GM21390 (cell line): ENCODE measurements around the gene MED20.
"Not testable (repeated sequence)": the region's sequence is repeated elsewhere in the genome, so short reads cannot be mapped to it uniquely, and the experiment has no call there.

Source experiments
- ATAC-seq: cut with Tn5 transposase; IDR thresholded peaks from one replicate; pipeline ENCODE4 v1.9.1; 2021; ENCODE audit not compliant: unreplicated experiment

MED20 gene, protein sequence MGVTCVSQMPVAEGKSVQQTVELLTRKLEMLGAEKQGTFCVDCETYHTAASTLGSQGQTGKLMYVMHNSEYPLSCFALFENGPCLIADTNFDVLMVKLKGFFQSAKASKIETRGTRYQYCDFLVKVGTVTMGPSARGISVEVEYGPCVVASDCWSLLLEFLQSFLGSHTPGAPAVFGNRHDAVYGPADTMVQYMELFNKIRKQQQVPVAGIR

DNA sequence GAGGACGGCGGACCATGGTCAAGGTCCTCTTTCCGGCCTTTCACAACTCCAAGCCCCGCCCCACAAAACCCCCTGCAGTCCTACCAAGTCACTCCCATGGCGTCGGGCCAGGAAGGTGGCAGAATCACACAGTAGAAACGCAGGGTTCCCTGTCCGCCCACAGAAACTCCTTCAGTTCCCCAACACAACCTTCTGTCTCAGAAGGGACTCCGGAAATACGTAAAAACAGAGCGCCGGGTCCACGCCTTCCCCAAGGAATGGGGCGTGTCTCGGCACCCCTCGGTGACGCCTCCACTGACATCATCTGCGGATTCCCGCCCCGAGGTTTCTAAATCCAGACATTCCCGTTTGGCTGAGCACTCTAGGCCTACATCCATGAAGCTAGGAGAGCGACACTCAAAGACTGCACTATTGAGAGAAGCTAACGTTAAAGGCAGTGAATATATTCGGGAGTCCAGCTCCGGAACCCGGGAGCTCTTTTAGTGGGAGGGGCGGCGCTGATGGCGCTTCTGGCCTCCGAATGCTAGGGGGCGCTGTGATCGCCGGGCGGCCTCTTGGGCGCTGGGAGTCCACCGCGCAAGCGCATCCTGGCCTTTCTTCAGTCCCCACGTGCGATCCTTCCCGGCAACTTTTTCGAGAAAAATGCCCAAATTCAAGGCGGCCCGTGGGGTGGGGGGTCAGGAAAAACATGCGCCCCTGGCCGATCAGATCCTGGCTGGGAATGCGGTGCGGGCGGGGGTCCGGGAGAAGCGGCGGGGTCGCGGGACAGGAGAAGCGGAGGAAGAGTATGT lies at the start of gene MED20, which contains the start of gene BYSL:
Gene MED20 (minus strand): TSS at position 219 of the 791 bp plus-strand sequence. CDS start 121 bp downstream, at position 98.
Gene BYSL (plus strand): TSS at position 579 of the 791 bp plus-strand sequence. CDS start 64 bp downstream, at position 643.
- ATAC-seq: peak; percentile 87

DNA sequence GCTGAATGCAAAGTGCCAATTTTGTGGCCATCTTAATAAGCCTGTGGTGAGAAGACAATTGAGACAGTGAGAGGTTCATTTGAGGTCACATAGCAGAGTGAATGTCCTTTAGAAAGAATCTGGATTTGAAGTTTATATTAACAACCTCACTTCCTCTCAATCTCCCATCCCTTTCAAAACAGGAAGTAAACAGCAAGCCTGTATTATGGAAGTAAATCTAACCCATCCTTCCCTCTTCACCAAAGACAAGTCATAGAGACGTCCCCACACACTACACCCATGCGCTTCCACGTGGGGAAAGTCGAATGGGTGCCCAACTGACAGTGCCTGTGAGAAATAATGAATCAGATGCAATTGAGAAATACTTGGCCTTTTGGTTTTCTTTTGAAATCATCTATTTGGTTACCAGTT lies 49.5 kb upstream of the MED20 start:
- no peak for ATAC-seq

DNA sequence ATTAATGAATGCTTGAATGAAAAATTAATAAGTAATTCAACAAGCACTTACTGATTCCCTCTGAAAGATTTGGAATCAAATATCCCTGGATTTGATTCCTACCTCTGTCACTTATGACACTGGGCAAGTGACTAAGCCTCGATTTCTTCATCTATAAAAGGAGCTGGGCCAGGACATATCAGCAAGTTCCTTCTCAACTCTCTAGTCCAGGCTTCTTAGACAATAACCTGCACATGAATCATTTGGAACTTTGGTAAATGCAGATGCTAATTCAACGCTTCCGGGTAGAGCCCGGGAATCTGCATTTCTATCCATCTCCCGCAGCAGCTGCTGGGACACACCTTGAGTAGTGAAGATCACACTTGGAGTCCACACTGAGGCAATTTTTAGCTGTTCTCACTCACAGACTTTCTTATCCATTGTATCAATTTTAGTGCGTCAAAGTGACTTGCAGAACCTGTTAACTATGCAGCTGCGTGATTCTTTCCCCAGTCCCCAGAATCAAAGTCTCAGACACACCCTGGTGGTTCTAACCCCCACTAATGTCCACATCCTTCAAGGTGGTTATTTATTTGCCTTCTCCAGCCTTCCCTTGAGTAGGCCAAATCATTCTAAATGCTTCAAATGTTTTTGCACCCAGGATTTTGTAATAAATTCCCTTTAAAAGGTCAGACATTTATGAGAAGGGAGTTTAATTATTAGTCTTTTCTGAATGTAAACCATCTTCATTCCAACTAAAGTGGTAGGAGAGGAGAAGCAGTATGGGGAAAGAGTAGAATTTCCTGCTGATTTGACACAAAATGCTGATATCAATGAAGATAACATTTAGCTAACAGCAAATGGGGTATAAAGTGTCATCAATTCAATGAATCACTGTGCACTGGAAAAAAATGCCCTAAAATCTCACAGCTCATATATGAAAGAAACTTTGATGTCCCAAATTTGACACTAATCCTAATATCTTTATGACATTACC lies 46.7 kb upstream of the MED20 start:
- ATAC-seq: no peak

DNA sequence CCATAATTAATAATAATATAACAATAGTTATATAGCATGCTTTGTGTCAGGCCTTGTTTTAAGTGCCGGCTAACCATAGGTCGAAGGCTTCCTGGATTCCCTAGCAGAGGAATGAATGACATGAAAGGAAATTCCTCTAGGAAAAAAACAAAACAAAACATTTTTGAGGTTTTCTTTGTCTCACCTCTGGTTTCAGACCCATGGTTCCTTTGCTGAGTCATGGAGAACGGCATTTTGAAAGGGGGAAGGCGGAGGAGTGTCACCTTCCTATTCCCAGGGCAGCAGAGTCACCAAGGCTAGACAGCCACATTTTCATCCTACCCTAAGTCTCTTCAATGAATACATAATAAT lies 46.0 kb upstream of the MED20 start:
- ATAC-seq: no peak

DNA sequence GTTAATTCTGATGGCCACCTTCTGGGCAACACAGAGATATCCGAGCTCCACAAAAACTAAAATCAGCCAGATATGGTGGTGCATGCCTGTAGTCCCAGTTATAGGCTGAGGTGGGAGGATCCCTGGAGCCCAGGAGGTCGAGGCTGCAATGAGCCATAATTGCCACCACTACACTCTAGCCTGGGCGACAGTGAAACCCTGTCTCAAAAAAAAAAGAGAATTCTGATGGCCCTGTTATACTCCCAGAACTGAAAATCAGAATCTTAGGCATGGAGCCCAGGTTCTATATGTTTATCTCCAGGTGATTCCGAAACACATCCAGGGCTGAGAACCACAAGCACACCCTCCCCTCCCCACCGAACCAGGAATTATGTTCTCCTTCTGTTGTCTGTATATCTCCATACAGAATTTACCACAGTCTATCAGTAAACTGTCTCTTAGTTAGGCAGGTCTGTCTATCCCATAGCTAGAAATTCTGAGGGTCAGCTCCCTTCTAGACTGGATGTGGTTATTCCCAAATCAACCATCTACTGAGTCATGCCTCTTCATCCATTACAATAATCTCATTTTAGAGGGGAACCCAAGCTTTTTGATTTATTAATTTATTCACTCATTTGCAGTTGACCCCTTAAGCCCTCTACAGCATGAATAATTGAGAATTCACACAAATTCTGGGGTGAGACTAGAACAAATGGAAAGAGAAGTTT lies 45.4 kb upstream of the MED20 start:
- ATAC-seq: no peak

DNA sequence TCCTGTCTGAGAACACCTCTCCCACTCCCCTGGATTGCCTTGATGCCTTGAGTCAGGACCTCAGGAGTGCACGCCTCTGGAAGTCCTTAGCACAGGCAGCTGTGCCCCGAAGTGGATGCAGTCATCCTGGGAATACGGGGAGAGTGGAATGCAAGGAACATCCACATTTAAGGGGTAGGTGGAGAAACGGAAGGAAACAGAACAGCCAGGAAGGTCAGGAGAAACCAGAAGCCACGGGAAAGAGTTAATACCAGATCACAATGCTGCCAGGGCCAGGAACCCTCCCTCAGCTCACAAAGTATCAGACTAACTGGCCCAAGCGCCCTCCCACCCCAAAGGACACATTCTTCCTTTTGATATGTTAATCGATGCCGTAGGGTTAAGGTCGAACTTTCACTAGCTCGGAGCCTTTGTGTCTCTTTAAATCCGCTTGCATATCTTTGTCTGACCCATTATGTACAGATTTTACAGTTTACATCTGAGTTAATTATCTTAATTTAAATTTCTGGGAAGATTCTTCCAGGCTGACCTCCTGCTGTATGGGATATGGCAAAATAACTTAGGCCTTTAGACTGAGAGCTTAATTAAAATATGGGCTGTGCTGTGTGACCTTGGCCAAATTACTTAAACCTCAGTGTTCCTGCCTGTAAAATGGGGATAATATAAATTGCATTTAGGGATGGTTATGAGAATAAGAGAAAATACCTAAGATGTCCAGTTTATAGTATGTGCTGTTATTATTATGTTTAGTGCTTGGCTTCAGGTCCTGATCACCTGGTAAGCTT lies 44.7 kb upstream of the MED20 start:
- ATAC-seq: no peak

DNA sequence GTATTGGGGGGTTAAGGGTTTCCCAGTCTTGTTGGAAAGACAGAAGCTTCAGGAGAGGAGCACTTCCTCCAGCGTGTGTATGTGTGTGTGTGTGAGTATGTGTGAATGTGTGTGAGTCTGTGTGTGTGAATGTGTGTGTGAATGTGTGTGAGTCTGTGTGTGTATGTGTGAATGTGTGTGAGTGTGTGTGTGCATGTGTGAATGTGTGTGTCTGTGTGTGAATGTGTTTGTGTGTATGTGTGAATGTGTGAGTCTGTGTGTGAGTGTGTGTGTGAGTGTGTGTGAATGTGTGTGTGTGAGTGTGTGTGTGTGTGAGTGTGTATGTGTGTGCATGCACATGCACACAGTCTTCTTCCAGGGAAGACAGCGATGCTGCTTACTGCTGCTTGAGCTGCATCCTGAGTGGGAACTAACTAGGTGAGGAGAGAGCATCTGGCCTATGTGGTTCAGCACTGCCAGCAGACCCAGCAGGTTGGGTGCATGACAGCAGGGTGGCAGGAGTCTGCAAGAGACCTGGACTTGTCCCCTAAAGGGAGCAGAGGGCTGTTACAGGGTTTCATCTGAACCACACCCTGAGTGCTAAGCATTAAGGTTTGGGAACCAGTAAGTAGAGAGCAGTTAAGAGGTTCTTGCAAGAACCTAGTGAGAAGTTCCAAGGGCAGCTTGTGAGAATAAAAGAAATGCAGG lies 43.4 kb upstream of the MED20 start:
- ATAC-seq: no peak

DNA sequence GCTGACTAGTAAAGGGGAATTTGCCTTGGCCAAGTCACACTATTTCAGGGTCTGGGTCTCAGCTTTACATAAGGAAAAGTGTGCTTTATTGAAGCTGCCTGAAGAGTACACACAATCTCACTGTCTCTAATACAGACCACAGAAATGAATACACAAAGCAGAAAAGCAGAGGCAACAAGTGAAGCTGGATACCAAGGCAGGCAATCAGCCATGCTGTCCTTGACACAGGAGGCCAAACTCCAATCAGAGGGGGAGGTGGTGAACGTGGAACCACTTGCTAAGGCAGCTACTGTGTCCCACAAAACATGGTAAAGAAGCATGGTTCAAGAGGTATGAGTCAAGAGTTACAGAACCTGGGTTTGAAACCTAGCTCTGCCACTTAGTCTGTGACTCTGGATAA lies 42.4 kb upstream of the MED20 start:
- no peak for ATAC-seq

DNA sequence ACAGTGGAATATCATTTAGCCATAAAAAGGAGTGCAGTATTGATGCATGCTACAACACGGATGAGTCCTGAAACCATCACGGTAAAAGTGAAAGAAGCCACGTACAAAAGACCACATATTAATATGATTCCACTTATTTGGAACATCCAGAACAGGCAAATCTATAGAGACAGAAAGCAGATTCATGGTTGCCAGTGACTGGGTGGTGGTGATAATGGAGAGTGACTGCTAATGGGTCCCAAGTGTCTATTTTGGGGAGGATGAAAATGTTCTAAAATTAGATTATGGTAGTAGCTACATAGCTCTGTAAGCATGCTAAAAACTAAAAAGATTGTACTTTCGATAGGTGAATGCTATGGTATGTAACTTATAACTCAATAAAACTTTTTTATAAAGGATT lies 39.1 kb upstream of the MED20 start:
- ATAC-seq: no peak

DNA sequence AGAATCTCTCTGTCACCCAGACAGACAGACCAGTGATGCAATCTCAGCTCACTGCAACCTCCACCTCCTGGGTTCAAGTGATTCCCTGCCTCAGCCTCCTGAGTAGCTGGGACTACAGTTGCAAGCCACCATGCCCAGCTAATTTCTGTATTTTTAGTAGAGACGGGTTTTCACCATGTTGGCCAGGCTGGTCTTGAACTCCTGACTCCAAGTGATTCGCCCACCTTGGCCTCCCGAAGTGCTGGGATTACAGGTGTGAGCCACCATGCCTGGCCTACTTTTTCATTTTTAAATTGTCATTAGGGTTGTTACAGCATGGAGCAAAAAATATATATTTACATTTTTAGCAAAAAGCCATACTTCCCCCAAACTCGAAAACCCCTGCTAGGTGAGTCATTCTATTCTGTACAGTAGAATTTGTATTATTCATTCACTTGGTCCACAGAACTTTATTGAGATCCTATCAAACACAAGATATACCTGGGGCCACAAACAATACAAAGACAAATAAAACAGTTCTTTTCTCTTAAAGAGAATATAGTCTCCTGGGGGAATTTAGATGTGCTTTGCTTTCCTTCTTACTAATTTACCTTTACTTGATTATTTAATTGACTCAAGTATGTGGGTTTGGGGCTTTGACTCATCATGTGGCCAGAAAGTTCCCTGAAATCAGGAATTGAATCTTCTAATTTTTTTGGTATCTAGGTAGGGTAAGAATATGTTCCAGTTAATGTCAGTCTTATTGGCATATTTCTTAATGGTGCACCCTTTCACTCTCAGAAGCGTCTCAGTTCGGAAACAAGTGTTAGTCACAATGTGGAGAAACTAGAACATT lies 37.3 kb upstream of the MED20 start:
- ATAC-seq: no peak

DNA sequence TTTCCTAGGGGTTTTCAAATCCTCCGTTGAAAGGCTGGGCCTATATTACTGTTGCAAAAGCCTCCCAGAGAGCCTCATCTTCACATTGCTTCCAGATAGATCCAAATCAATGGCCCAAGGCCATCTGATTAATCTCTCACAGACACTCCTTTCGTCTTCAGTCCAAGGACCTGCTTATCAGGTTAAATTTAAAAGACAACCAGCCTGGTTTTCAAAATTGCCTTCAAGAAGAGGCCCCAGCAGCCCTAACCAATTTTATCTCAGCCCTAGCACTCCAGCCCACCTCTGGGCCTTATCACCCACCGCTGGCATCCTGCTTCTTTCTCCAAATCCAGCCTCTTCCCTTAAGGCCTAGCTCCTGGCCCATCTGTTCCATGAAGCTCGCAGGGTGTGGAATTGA lies 36.2 kb upstream of the MED20 start:
- no peak for ATAC-seq

DNA sequence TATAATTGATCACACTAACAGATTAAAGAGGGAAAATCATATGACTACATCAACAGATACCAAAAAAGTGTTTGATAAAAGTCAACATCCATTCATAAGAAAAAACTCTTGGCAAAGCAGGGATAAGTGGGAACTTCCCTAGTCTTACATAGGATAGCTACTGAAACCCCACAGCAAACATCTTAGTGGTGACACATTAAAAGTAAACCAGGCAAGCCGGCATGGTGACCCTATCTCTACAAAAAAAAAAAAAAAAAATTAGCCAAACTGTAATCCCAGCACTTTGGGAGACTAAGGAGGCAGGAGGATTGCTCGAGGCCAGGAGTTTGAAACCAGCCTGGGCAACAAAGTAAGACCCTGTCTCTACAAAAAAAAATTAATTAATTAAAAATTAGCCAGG lies 34.5 kb upstream of the MED20 start:
- no peak for ATAC-seq

DNA sequence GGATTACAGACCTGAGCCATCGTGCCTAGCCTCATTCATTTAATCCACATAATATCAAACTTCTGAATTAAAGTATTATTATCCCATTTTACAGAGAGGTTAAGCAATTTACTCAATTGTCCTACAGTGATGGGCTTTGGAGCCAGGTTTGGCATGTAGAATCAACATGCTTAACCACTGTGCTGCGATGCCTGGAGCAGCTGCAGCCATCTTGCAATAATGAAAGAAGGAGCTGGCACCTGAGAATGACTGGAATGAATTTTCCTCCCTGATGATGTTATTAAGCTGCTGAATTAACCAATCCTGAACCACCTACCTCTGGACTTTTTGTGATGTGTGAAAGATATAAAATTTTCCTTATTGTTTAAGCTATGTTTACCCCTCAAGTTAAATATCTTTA lies 33.7 kb upstream of the MED20 start:
- ATAC-seq: no peak

DNA sequence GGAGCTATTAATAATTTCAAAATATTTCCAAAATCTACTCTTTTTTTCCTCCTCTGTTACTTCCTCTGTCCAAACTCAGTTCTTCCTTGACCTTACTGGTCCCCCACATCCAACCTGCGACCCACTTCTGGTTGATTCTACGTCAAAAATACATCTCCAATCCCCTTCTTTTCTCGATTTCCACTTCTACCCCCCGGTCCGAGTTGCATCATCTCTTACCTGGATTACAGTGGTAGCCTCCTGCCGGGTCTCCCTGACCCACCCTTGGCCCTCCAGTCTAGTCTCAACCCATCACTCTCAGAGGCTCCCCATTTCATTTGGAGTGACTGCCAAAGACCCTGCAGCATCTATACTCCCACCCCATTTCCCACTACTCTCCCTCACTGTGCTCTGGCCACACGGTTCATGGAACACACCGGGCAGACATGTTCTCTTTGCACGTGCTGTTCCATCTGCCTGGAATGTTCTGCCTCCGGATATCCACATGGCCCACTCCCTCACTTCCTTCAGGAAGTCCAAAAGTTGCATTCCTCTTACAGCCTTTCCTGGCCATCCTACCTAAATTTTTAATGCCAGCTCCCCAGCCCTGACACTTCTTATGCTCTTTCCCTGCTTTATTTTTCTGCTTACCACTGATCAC lies 26.8 kb upstream of the MED20 start:
- ATAC-seq: no peak

DNA sequence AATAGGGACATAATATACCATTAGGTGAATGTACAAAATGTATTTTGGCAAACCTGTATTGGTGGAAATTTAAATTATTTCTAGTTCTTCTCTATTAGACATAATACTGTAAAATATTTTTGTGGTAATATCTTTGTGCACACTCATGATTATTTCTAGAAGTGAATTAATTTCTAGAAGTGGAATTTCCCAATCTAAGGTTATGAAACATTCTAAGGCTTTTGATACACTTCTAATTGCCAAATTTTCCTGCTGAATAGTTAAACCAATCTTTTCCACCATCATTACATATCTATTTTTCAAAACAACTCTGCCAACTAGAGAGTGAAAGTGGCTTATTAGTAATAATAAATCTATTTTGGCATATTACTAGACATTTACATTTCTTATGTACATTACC lies 22.5 kb upstream of the MED20 start:
- ATAC-seq: no peak

DNA sequence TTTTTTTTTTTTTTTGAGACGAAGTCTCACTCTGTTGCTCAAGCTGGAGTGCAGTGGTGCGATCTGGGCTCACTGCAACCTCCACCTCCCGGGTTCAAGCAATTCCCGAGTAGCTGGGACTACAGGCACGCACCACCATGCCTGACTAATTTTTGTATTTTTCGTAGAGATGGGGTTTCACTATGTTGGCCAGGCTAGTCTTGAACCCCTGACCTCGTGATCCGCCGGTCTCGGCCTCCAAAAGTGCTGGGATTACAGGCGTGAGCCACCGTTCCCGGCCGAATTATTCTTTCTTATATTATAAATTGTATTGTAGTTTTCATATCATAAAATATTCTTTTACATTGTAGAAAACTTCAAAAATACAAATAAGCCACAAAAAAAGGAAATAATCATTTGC lies 21.9 kb upstream of the MED20 start:
- not testable (repeated sequence) for ATAC-seq

DNA sequence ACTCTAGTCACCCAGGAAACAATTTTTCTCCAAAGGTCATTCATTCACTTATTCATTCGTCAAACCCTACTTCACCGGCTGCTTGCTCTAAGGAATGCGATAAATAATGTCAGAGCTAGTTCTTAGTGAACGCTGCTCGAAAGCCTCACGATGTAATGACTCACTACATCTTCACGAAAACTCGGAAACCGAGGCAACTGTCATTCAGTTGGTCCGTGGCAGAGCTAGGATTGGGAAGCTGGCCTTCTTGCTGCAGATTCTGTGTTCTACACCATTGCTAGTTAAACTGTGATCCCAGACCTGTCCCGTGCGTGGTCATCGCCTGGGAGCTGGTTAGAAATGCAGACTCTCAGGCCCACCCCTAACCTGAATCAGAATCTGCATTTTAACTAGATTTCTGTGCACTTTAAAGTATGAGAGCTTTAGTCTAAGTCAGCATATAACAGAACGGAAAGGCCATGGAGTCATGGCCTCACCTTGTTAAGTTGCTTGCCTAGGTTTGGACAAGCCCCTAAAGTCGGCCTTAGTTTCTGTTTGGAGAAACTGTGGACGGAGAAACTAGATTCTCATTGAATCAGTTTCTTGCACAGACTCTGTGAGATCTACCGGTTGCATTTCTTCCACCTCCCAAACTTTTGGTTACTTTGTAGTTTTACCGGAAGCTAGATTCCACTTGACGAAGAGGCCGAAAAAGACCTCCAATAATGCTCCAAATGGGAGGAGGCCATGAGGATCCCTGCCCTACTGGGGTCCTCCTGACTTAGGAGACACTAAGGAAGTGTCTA lies 21.3 kb upstream of the MED20 start:
- peak; percentile 4 for ATAC-seq
